Right renal cortex interstitium (tissue), 3 donors: Measurements from ENCODE around the gene ENTREP3. TPM values are rescaled to one million over a fixed set of nuclear protein-coding genes. Genes with fewer than 3 reads are reported as not detected.
A peak's percentile ranks its signal among the peaks of the same experiment; 100 is the strongest.
"Not testable (repeated sequence)": the region's sequence is repeated elsewhere in the genome, so short reads cannot be mapped to it uniquely, and the experiment has no call there.

Experiments
- DNase-seq, 3 donors: peaks; one replicate each; pipeline ENCODE4 v3.0.0-alpha.2; 2013; ENCODE audit warnings: low read depth in 3 of 3, low spot score in 2 of 3
- polyA plus RNA-seq, 3 donors: library from polyadenylated mRNA; unstranded; fragments of 120-200 nt; gene quantifications; one replicate each; pipeline ENCODE4 v1.2.1, GENCODE V29; 2013; ENCODE audit not compliant: insufficient read length in 3 of 3

Gene ENTREP3
- polyA plus RNA-seq, 3 donors: 18.0 to 21.5 (median 19.3) TPM

GRCh38 chr1:155227261-155228095 lies 27.8 kb downstream of the ENTREP3 start:
- DNase-seq: peak; percentile 97 to 99 (median 99)

GRCh38 chr1:155226910-155227260 lies 28.4 kb downstream of the ENTREP3 start:
- DNase-seq: no peak

- no peak for DNase-seq
These were observed 28.9 kb downstream of the ENTREP3 start for GRCh38 chr1:155226188-155226909.

GRCh38 chr1:155225404-155225759 lies 29.9 kb downstream of the ENTREP3 start:
- DNase-seq: not testable (repeated sequence)

- no peak for DNase-seq
These were observed 32.2 kb downstream of the ENTREP3 start for GRCh38 chr1:155223047-155223446.

- DNase-seq: not testable (repeated sequence)
These were observed 34.9 kb downstream of the ENTREP3 start for GRCh38 chr1:155220211-155220965.

GRCh38 chr1:155219592-155220031 lies 35.7 kb downstream of the ENTREP3 start:
- no peak for DNase-seq

- peak in 1 of 3 donors; percentile 72 for DNase-seq
These were observed 36.3 kb downstream of the ENTREP3 start for GRCh38 chr1:155218854-155219591.

- DNase-seq: not testable (repeated sequence)
These were observed 40.6 kb downstream of the ENTREP3 start for GRCh38 chr1:155214702-155215101.

- DNase-seq: not testable (repeated sequence)
These were observed 43.2 kb downstream of the ENTREP3 start for GRCh38 chr1:155212051-155212440.

- DNase-seq: not testable (repeated sequence)
These were observed 43.8 kb downstream of the ENTREP3 start for GRCh38 chr1:155211381-155212050.

GRCh38 chr1:155210314-155211104 lies 44.8 kb downstream of the ENTREP3 start:
- DNase-seq: no peak

GRCh38 chr1:155209312-155209721 lies 46.0 kb downstream of the ENTREP3 start:
- DNase-seq: no peak

GRCh38 chr1:155208541-155209311 lies 46.6 kb downstream of the ENTREP3 start, which contains the start of gene MTX1:
TSS of gene MTX1 (plus strand) at chr1:155208695. CDS start at chr1:155208805, 110 bp downstream.
- peak in 2 of 3 donors; percentile 78 to 83 for DNase-seq

- DNase-seq: no peak
These were observed 47.3 kb downstream of the ENTREP3 start, which contains the start of gene THBS3 for GRCh38 chr1:155207806-155208540. TSS of gene THBS3 (minus strand) at chr1:155207897. CDS start at chr1:155207876, 21 bp downstream.

GRCh38 chr1:155206891-155207805 lies 48.1 kb downstream of the ENTREP3 start:
- peak in 1 of 3 donors; percentile 61 for DNase-seq
